HEK293 (cell line): ENCODE measurements around the gene RPS6KC1.

Source experiments
- CTCF ChIA-PET: fragments of 350-600 bp; formaldehyde crosslinking; extraction: SDS; loops from one replicate; lab custom pipeline; 2021; ENCODE audit warnings: antibody characterized with exemption; lab: Yijun Ruan, JAX
- POLR2A ChIA-PET: fragments of 300-600 bp; formaldehyde crosslinking; extraction: SDS; loops from one replicate; lab custom pipeline; 2020; ENCODE audit warnings: antibody characterized with exemption, inconsistent platforms; lab: Yijun Ruan, JAX
- H3K27ac ChIP-seq: fragments of 200-500 bp; sonication (Bioruptor generic); 2 replicates; pipeline ENCODE4 v1.5.1; 2014; ENCODE audit warnings: low read depth, low read length, control low read depth, inconsistent platforms; ENCODE audit errors: extremely low read depth
- H3K36me3 ChIP-seq, 2 experiments: fragments of 200-500 bp in 1 of 2; sonication (Bioruptor generic) in 1 of 2; 1 replicate in 1 of 2; 2 replicates in 1 of 2; pipeline ENCODE4 v1.5.1; 2014 to 2017; ENCODE audit warnings: inconsistent platforms in 2 of 2, low read length in 2 of 2; ENCODE audit not compliant: control insufficient read depth in 2 of 2, insufficient read depth in 1 of 2
- H3K4me1 ChIP-seq: fragments of 200-500 bp; sonication (Bioruptor generic); 2 replicates; pipeline ENCODE4 v1.5.1; 2014; ENCODE audit warnings: mild to moderate bottlenecking, low read length, inconsistent platforms; ENCODE audit not compliant: control insufficient read depth, insufficient read depth
- H3K4me3 ChIP-seq: 2 replicates; pipeline ENCODE4 v1.5.1; 2011; ENCODE audit warnings: low read depth, mild to moderate bottlenecking, control low read depth, low read length, moderate library complexity
- H3K9me3 ChIP-seq: fragments of 200-500 bp; sonication (Bioruptor generic); 2 replicates; pipeline ENCODE4 v1.5.1; 2014; ENCODE audit warnings: low read depth, low read length, inconsistent platforms; ENCODE audit not compliant: control insufficient read depth, insufficient read depth
- BCL6B ChIP-seq: fragments of 450-650 bp; formaldehyde crosslinking; IDR thresholded peaks from 2 replicates; pipeline ENCODE4 v1.5.1; 2017; ENCODE audit warnings: missing biosample characterization, missing genetic modification characterization
- EGR2 ChIP-seq: fragments of 450-650 bp; formaldehyde crosslinking; IDR thresholded peaks from 2 replicates; pipeline ENCODE4 v1.5.1; 2016; ENCODE audit warnings: low read depth, missing biosample characterization, missing genetic modification characterization
- PRDM1 ChIP-seq: fragments of 450-650 bp; formaldehyde crosslinking; IDR thresholded peaks from 2 replicates; pipeline ENCODE4; 2016; ENCODE audit warnings: missing biosample characterization, missing genetic modification characterization
- SALL2 ChIP-seq: fragments of 450-650 bp; formaldehyde crosslinking; IDR thresholded peaks from 2 replicates; pipeline ENCODE4 v1.5.0; 2017; ENCODE audit warnings: missing biosample characterization, mild to moderate bottlenecking, missing genetic modification characterization, borderline replicate concordance
- SETDB1 ChIP-seq: IDR thresholded peaks from one replicate; pipeline ENCODE4 v1.6.1; 2017; ENCODE audit warnings: mild to moderate bottlenecking, low read length, moderate library complexity, mixed read lengths; ENCODE audit not compliant: insufficient read length
- ZNF10 ChIP-seq: fragments of 450-650 bp; formaldehyde crosslinking; IDR thresholded peaks from 2 replicates; pipeline ENCODE4 v1.5.1; 2017; ENCODE audit warnings: missing biosample characterization, missing genetic modification characterization
- ZNF214 ChIP-seq: fragments of 450-650 bp; formaldehyde crosslinking; IDR thresholded peaks from 2 replicates; pipeline ENCODE4 v1.5.1; 2017; ENCODE audit warnings: missing biosample characterization, mild to moderate bottlenecking, missing genetic modification characterization, borderline replicate concordance
- ZNF292 ChIP-seq: fragments of 450-650 bp; formaldehyde crosslinking; IDR thresholded peaks from 2 replicates; pipeline ENCODE4 v1.5.1; 2016; ENCODE audit warnings: low read depth, missing biosample characterization, missing genetic modification characterization, borderline replicate concordance
- ZNF350 ChIP-seq: fragments of 450-650 bp; formaldehyde crosslinking; IDR thresholded peaks from 2 replicates; pipeline ENCODE4 v1.5.0; 2017; ENCODE audit warnings: missing biosample characterization, mild to moderate bottlenecking, missing genetic modification characterization
- ZNF362 ChIP-seq: fragments of 450-650 bp; formaldehyde crosslinking; IDR thresholded peaks from 2 replicates; pipeline ENCODE4 v1.5.1; 2016; ENCODE audit warnings: missing biosample characterization, missing genetic modification characterization
- ZNF610 ChIP-seq: fragments of 450-650 bp; formaldehyde crosslinking; IDR thresholded peaks from 2 replicates; pipeline ENCODE4 v1.5.1; 2016; ENCODE audit warnings: missing biosample characterization, missing genetic modification characterization, borderline replicate concordance
- ZNF677 ChIP-seq: fragments of 450-650 bp; IDR thresholded peaks from 2 replicates; pipeline ENCODE4 v1.5.0; 2018; ENCODE audit warnings: missing biosample characterization, mild to moderate bottlenecking, missing genetic modification characterization, moderate library complexity
- ZNF692 ChIP-seq: fragments of 450-650 bp; formaldehyde crosslinking; IDR thresholded peaks from 2 replicates; pipeline ENCODE4 v1.5.1; 2016; ENCODE audit warnings: missing biosample characterization, missing genetic modification characterization
- ZNF747 ChIP-seq: fragments of 450-650 bp; formaldehyde crosslinking; IDR thresholded peaks from 2 replicates; pipeline ENCODE4 v1.5.1; 2016; ENCODE audit warnings: missing biosample characterization, missing genetic modification characterization
- ZNF776 ChIP-seq: fragments of 450-650 bp; formaldehyde crosslinking; IDR thresholded peaks from 2 replicates; pipeline ENCODE4 v1.5.0; 2017; ENCODE audit warnings: missing biosample characterization, missing genetic modification characterization, borderline replicate concordance
- TF ChIP-seq, protein P1 (sequence below): fragments of 450-650 bp; formaldehyde crosslinking; conservative IDR thresholded peaks from 2 replicates; pipeline ENCODE4 v1.5.1; 2016; ENCODE audit warnings: low read depth, missing biosample characterization, missing genetic modification characterization
- TF ChIP-seq, protein P2 (sequence below): fragments of 450-650 bp; formaldehyde crosslinking; conservative IDR thresholded peaks from 2 replicates; pipeline ENCODE4 v1.5.1; 2016; ENCODE audit warnings: low read depth, missing biosample characterization, missing genetic modification characterization

The RPS6KC1 gene

GRCh38 chr1:213281640-213282301 lies 230.7 kb downstream of the RPS6KC1 start:
- CTCF ChIA-PET, result interaction anchor here (1.0 kb wide), 1 partner anchor 8 kb away, joined by 3 read pairs; no protein-coding TSS in a partner anchor
- POLR2A ChIA-PET, result no interaction called here

GRCh38 chr1:213284626-213285025 lies 233.6 kb downstream of the RPS6KC1 start:
- peak; percentile 38; the same call in 1 of the 2 replicates for TF ChIP-seq ZNF362 (tag by site-specific recombination)
- TF ChIP-seq SETDB1, result no peak
- Histone ChIP-seq H3K36me3 (no peaks in the 10 kb centered on the region), H3K4me3 (no peak overlapping the region), H3K4me1 (no peaks in the 10 kb centered on the region), H3K9me3 (no peaks in the 10 kb centered on the region), H3K27ac (no peak overlapping the region)
- ChIA-PET POLR2A (no interaction called here), CTCF (interaction anchor here (0.5 kb wide), 1 partner anchor 1245 kb away, joined by 3 read pairs; no protein-coding TSS in a partner anchor)

More at GRCh38 chr1:213281640-213282301, 230.7 kb downstream of the RPS6KC1 start:
- Histone ChIP-seq H3K4me3 (no peak overlapping the region), H3K27ac (no peak overlapping the region), H3K36me3 (no peaks in the 10 kb centered on the region), H3K4me1 (no peaks in the 10 kb centered on the region), H3K9me3 (no peaks in the 10 kb centered on the region)
- TF ChIP-seq, protein P1, sequence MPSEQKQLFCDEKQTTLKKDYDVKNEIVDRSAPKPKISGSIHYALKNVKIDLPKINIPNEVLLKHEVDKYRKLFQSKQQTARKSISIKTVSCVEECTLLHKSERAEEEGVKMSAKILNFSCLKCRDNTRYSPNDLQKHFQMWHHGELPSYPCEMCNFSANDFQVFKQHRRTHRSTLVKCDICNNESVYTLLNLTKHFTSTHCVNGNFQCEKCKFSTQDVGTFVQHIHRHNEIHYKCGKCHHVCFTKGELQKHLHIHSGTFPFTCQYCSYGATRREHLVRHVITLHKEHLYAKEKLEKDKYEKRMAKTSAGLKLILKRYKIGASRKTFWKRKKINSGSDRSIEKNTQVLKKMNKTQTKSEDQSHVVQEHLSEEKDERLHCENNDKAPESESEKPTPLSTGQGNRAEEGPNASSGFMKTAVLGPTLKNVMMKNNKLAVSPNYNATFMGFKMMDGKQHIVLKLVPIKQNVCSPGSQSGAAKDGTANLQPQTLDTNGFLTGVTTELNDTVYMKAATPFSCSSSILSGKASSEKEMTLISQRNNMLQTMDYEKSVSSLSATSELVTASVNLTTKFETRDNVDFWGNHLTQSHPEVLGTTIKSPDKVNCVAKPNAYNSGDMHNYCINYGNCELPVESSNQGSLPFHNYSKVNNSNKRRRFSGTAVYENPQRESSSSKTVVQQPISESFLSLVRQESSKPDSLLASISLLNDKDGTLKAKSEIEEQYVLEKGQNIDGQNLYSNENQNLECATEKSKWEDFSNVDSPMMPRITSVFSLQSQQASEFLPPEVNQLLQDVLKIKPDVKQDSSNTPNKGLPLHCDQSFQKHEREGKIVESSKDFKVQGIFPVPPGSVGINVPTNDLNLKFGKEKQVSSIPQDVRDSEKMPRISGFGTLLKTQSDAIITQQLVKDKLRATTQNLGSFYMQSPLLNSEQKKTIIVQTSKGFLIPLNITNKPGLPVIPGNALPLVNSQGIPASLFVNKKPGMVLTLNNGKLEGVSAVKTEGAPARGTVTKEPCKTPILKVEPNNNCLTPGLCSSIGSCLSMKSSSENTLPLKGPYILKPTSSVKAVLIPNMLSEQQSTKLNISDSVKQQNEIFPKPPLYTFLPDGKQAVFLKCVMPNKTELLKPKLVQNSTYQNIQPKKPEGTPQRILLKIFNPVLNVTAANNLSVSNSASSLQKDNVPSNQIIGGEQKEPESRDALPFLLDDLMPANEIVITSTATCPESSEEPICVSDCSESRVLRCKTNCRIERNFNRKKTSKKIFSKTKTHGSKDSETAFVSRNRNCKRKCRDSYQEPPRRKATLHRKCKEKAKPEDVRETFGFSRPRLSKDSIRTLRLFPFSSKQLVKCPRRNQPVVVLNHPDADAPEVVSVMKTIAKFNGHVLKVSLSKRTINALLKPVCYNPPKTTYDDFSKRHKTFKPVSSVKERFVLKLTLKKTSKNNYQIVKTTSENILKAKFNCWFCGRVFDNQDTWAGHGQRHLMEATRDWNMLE (tag by site-specific recombination), result no peak
- TF ChIP-seq EGR2 (tag by site-specific recombination), result no peak
- TF ChIP-seq ZNF350, result no peak
- no peak for TF ChIP-seq PRDM1 (tag by site-specific recombination)

GRCh38 chr1:213286235-213286634 lies 235.2 kb downstream of the RPS6KC1 start:
- POLR2A ChIA-PET, result no interaction called here
- CTCF ChIA-PET, result interaction anchor here (0.6 kb wide), 2 partner anchors 166 to 1039 kb away, joined by 3 to 4 read pairs; no protein-coding TSS in a partner anchor
- no peak for TF ChIP-seq BCL6B (tag by site-specific recombination)
- TF ChIP-seq ZNF776 (tag by site-specific recombination), result no peak
- no peak for TF ChIP-seq ZNF747 (tag by site-specific recombination)
- no peak for TF ChIP-seq ZNF292 (tag by site-specific recombination)
- TF ChIP-seq, protein P2, sequence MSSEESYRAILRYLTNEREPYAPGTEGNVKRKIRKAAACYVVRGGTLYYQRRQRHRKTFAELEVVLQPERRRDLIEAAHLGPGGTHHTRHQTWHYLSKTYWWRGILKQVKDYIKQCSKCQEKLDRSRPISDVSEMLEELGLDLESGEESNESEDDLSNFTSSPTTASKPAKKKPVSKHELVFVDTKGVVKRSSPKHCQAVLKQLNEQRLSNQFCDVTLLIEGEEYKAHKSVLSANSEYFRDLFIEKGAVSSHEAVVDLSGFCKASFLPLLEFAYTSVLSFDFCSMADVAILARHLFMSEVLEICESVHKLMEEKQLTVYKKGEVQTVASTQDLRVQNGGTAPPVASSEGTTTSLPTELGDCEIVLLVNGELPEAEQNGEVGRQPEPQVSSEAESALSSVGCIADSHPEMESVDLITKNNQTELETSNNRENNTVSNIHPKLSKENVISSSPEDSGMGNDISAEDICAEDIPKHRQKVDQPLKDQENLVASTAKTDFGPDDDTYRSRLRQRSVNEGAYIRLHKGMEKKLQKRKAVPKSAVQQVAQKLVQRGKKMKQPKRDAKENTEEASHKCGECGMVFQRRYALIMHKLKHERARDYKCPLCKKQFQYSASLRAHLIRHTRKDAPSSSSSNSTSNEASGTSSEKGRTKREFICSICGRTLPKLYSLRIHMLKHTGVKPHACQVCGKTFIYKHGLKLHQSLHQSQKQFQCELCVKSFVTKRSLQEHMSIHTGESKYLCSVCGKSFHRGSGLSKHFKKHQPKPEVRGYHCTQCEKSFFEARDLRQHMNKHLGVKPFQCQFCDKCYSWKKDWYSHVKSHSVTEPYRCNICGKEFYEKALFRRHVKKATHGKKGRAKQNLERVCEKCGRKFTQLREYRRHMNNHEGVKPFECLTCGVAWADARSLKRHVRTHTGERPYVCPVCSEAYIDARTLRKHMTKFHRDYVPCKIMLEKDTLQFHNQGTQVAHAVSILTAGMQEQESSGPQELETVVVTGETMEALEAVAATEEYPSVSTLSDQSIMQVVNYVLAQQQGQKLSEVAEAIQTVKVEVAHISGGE, result no peak
- no peak for TF ChIP-seq SALL2
- TF ChIP-seq ZNF610 (tag by site-specific recombination), result no peak
- no peak for TF ChIP-seq ZNF214
- no peak for TF ChIP-seq ZNF10
- TF ChIP-seq ZNF677 (tag by site-specific recombination), result no peak
- TF ChIP-seq ZNF692, result no peak

More at GRCh38 chr1:213286235-213286634, 235.2 kb downstream of the RPS6KC1 start:
- no peaks in the 10 kb centered on the region for H3K36me3 ChIP-seq
- no peak overlapping the region for H3K27ac ChIP-seq
- no peak overlapping the region for H3K4me3 ChIP-seq
- H3K9me3 ChIP-seq, result no peaks in the 10 kb centered on the region
- no peaks in the 10 kb centered on the region for H3K4me1 ChIP-seq
